Neural crest cell (in vitro differentiated cells): ENCODE data around the gene TPMT. TPM values are rescaled to one million over a fixed set of nuclear protein-coding genes. Genes with fewer than 3 reads are reported as not detected.
A peak's percentile ranks its signal among the peaks of the same experiment; 100 is the strongest.

Experiments used
- DNase-seq: peaks from one replicate; pipeline ENCODE4 v3.0.0; 2021; ENCODE audit warnings: low read depth, mixed read lengths, low spot score
- H3K27ac Mint-ChIP-seq: one replicate; pipeline ENCODE4 v1.8.0; 2021; ENCODE audit warnings: mild to moderate bottlenecking, mixed read lengths; ENCODE audit not compliant: unreplicated experiment
- H3K27me3 Mint-ChIP-seq: 2 replicates; pipeline ENCODE4 v1.8.0; 2021; ENCODE audit warnings: low read depth, mild to moderate bottlenecking, mixed read lengths
- H3K36me3 Mint-ChIP-seq: 2 replicates; pipeline ENCODE4 v1.8.0; 2021; ENCODE audit warnings: low read depth, mild to moderate bottlenecking, mixed read lengths
- H3K4me1 Mint-ChIP-seq: 2 replicates; pipeline ENCODE4 v1.8.0; 2021; ENCODE audit warnings: mixed read lengths
- H3K4me3 Mint-ChIP-seq: one replicate; pipeline ENCODE4 v1.8.0; 2021; ENCODE audit warnings: mild to moderate bottlenecking, mixed read lengths
- H3K9me3 Mint-ChIP-seq: 2 replicates; pipeline ENCODE4 v1.8.0; 2021; ENCODE audit warnings: mixed read lengths
- total RNA-seq: library from RNA; stranded (reverse); gene quantifications from 2 replicates; pipeline ENCODE4 v1.2.1, GENCODE V29; 2021
- TF ChIP-seq, protein P1 (sequence below): fragments of 200-600 bp; sonication (generic); conservative IDR thresholded peaks from 2 replicates; pipeline ENCODE4 v1.5.0; 2021; ENCODE audit warnings: antibody characterized with exemption, mild to moderate bottlenecking

The TPMT gene
- total RNA-seq, 1 donor from 2014 or later = 7.5 TPM

DNA sequence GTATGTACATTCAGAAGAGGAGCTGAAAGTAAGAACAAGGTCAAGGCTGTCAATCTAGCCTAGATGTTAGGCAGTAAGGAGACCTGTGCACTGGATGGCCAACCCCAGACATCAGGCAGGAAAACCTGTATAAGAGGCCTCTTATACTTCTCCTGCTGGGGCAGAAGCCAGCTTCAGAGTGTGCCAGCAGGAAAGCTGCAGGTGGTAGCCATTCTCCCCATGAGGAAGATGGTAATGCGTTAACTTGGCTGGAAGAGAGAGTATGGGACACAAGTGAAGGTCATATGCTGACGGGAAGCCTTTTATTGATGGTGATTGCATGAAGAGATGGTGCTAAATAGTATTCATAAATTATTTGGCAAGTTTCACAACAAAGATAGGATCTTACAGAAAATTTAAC, 53.0 kb downstream of the TPMT start:
- no peak overlapping the region for H3K4me3 Mint-ChIP-seq
- peaks cover 22% of the 10 kb centered on the region for H3K4me1 Mint-ChIP-seq
- H3K27ac Mint-ChIP-seq = no peak overlapping the region
- no peaks in the 10 kb centered on the region for H3K36me3 Mint-ChIP-seq
- peaks cover 3% of the 10 kb centered on the region for H3K9me3 Mint-ChIP-seq
- no peaks in the 10 kb centered on the region for H3K27me3 Mint-ChIP-seq
- TF ChIP-seq, protein P1, sequence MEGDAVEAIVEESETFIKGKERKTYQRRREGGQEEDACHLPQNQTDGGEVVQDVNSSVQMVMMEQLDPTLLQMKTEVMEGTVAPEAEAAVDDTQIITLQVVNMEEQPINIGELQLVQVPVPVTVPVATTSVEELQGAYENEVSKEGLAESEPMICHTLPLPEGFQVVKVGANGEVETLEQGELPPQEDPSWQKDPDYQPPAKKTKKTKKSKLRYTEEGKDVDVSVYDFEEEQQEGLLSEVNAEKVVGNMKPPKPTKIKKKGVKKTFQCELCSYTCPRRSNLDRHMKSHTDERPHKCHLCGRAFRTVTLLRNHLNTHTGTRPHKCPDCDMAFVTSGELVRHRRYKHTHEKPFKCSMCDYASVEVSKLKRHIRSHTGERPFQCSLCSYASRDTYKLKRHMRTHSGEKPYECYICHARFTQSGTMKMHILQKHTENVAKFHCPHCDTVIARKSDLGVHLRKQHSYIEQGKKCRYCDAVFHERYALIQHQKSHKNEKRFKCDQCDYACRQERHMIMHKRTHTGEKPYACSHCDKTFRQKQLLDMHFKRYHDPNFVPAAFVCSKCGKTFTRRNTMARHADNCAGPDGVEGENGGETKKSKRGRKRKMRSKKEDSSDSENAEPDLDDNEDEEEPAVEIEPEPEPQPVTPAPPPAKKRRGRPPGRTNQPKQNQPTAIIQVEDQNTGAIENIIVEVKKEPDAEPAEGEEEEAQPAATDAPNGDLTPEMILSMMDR = no peak
- no peak for DNase-seq

DNA sequence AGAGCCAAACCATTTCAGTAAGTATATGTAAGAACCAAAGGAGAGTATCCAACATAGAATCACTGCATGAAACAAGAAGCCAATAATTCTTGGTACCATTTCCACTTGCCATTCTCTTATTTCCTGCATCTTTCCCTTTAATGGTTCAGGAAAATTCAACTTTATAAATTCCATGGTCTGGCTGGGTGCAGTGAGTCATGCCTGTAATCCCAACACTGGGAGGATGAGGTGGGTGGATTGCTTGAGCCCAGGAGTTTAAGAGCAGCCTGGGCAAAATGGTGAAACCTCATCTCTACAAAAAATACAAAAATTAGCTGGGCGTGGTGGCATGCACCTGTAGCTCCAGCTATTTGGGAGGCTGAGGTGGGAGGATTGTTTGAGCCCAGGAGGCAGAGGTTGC, 53.6 kb downstream of the TPMT start:
- TF ChIP-seq, protein P1 = no peak

DNA sequence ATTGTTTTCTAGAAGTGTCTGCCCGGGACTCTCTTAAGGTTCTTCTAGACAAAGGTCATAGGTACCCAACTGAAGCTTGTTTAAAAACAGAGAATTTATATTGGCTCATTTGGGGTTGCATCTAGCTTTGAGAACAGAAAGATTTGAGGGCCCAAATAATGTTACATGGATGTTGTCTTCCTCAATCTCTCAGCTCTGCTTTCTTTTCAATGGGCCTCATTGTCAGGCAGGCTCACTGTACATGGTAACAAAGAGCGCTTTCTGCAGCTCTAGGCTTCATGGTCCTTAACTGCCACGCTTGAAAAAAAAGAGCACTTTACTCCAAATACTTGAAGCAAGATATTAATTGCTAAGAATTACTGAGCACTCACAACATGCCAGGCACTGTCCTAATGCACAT, 54.6 kb downstream of the TPMT start:
- Mint-ChIP-seq H3K4me1 (peaks cover 22% of the 10 kb centered on the region), H3K27ac (peak overlapping the region; percentile 93), H3K4me3 (no peak overlapping the region), H3K27me3 (no peaks in the 10 kb centered on the region), H3K9me3 (peaks cover 3% of the 10 kb centered on the region), H3K36me3 (no peaks in the 10 kb centered on the region)
- TF ChIP-seq, protein P1 = no peak
- DNase-seq = no peak

More for the DNA sequence above, 53.6 kb downstream of the TPMT start:
- DNase-seq = no peak
- H3K4me3 Mint-ChIP-seq = no peak overlapping the region
- H3K9me3 Mint-ChIP-seq = peaks cover 3% of the 10 kb centered on the region
- H3K4me1 Mint-ChIP-seq = peaks cover 22% of the 10 kb centered on the region
- no peaks in the 10 kb centered on the region for H3K36me3 Mint-ChIP-seq
- H3K27ac Mint-ChIP-seq = no peak overlapping the region
- H3K27me3 Mint-ChIP-seq = no peaks in the 10 kb centered on the region

DNA sequence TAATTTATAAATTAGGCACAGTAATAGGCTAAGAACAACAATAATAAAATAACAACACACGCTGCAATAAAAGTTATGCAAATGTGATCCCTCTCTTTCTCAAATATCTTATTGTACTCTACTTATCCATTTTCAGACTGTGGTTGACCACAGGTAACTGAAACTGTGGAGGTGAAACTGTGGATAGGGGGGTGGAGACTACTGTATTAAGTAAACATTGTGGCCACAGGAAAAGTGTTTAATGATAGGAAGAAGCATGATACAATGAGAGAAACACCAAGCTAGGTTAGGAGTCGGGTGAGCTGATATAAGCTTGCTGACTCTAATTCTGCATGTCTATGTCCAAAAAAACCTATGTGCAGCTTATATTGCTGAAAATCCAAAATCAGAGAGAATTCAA, 55.4 kb downstream of the TPMT start:
- H3K4me1 Mint-ChIP-seq = peaks cover 22% of the 10 kb centered on the region
- no peak overlapping the region for H3K4me3 Mint-ChIP-seq
- H3K9me3 Mint-ChIP-seq = peaks cover 3% of the 10 kb centered on the region
- TF ChIP-seq, protein P1 = no peak
- no peak for DNase-seq
- H3K27me3 Mint-ChIP-seq = no peaks in the 10 kb centered on the region
- H3K27ac Mint-ChIP-seq = no peak overlapping the region
- H3K36me3 Mint-ChIP-seq = no peaks in the 10 kb centered on the region

DNA sequence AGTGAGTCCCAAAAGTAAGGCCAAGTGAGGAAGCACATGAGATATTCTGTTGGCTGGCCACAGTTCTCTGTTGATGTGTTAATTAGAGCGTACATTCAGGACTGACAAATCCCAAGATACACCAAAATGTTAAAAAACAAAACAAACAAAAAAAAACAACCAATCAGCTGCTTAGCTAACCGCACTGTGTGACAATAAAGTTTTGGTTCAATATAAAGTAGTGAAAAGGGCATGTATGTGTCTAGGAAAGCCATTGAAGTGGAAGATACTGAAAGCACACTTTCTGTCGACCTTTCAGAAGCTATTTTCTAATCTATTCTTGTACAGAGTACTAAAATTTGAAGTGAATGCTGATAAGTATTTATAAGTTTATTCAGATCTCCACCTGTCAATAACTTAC, 58.5 kb downstream of the TPMT start:
- H3K4me3 Mint-ChIP-seq = no peak overlapping the region
- H3K4me1 Mint-ChIP-seq = peaks cover 18% of the 10 kb centered on the region
- H3K9me3 Mint-ChIP-seq = peaks cover 5% of the 10 kb centered on the region
- no peak overlapping the region for H3K27ac Mint-ChIP-seq
- no peaks in the 10 kb centered on the region for H3K27me3 Mint-ChIP-seq
- TF ChIP-seq, protein P1 = no peak
- H3K36me3 Mint-ChIP-seq = no peaks in the 10 kb centered on the region
- no peak for DNase-seq

DNA sequence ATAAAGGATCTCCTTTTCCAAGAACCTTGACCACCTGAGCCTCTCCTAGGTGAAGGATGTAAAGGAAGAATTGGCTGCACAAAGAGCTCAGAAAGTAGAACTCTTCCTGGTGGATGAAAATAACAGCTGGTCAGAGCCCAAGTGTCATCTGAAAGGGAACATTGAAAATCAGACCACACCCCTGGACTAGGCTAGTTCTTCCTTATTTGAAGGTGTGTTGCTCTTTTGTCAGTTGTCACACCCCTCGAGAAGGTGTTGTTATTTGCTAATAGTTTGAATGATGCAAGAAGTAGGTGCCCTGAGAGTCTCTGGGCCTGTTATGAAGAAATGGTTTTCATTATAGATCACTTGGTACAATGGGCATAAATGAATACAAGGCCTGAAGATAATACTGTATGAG, 63.5 kb downstream of the TPMT start:
- DNase-seq = no peak
- H3K27me3 Mint-ChIP-seq = no peaks in the 10 kb centered on the region
- TF ChIP-seq, protein P1 = no peak
- H3K36me3 Mint-ChIP-seq = no peaks in the 10 kb centered on the region
- H3K27ac Mint-ChIP-seq = no peak overlapping the region
- H3K9me3 Mint-ChIP-seq = peaks cover 13% of the 10 kb centered on the region
- no peak overlapping the region for H3K4me3 Mint-ChIP-seq
- peaks cover 3% of the 10 kb centered on the region for H3K4me1 Mint-ChIP-seq
